K562 (cell line): ENCODE data around the gene EWSR1.

ENCODE experiments used
- ETV5 ChIP-seq: sonication (generic); formaldehyde crosslinking; IDR thresholded peaks from 2 replicates; pipeline ENCODE4 v1.4.0; 2020; ENCODE audit warnings: low read depth, mild to moderate bottlenecking, missing genetic modification reagents
- JUND ChIP-seq, 2 experiments: IDR thresholded peaks; 2 replicates in 1 of 2; 3 replicates in 1 of 2; pipeline ENCODE4 v1.6.1; 2011; ENCODE audit warnings: borderline replicate concordance in 2 of 2, low read depth in 2 of 2, low read length in 2 of 2, improper control_type of control experiment in 1 of 2, missing biosample characterization in 1 of 2, missing genetic modification characterization in 1 of 2, missing genetic modification reagents in 1 of 2
- SIX5 ChIP-seq, 2 experiments: IDR thresholded peaks; 2 replicates each; pipeline ENCODE4 v1.6.1; 2011; ENCODE audit warnings: low read length in 2 of 2, borderline replicate concordance in 1 of 2, low read depth in 1 of 2, mild to moderate bottlenecking in 1 of 2, moderate library complexity in 1 of 2; ENCODE audit not compliant: insufficient read depth in 1 of 2
- TAF1 ChIP-seq: IDR thresholded peaks from 2 replicates; pipeline ENCODE4 v1.6.1; 2011; ENCODE audit warnings: mild to moderate bottlenecking, low read length, moderate library complexity; ENCODE audit not compliant: insufficient read depth, control insufficient read depth, severe bottlenecking; ENCODE audit errors: extremely low read depth
- TAF15 ChIP-seq: fragments of 200-400 bp; formaldehyde crosslinking; IDR thresholded peaks from 2 replicates; pipeline ENCODE4 v1.6.1; 2017; ENCODE audit warnings: mild to moderate bottlenecking, low read depth, low read length, moderate library complexity
- ZNF274 ChIP-seq: IDR thresholded peaks from 2 replicates; pipeline ENCODE4 v1.6.1; 2011; ENCODE audit warnings: low read depth, mild to moderate bottlenecking, low read length, moderate library complexity, borderline replicate concordance
- TF ChIP-seq, protein P1 (sequence below): sonication (generic); formaldehyde crosslinking; IDR thresholded peaks from 2 replicates; pipeline ENCODE4 v1.4.0; 2020; ENCODE audit warnings: mild to moderate bottlenecking, missing genetic modification reagents
- TF ChIP-seq, protein P2 (sequence below): fragments of 250-450 bp; sonication (Bioruptor Pico); IDR thresholded peaks from 2 replicates; pipeline ENCODE4 v1.5.0; 2020; ENCODE audit warnings: mild to moderate bottlenecking, borderline replicate concordance

- TF ChIP-seq SIX5 (IDR thresholded peaks at IDR 0.05; ENCODE audit: borderline replicate concordance in 1 of 2, insufficient read depth in 1 of 2, low read depth in 1 of 2, low read length in 2 of 2) = no peak
- no peak for TF ChIP-seq TAF15
- no peak for TF ChIP-seq ETV5 (CRISPR knock-in tag)
- TF ChIP-seq, protein P1, sequence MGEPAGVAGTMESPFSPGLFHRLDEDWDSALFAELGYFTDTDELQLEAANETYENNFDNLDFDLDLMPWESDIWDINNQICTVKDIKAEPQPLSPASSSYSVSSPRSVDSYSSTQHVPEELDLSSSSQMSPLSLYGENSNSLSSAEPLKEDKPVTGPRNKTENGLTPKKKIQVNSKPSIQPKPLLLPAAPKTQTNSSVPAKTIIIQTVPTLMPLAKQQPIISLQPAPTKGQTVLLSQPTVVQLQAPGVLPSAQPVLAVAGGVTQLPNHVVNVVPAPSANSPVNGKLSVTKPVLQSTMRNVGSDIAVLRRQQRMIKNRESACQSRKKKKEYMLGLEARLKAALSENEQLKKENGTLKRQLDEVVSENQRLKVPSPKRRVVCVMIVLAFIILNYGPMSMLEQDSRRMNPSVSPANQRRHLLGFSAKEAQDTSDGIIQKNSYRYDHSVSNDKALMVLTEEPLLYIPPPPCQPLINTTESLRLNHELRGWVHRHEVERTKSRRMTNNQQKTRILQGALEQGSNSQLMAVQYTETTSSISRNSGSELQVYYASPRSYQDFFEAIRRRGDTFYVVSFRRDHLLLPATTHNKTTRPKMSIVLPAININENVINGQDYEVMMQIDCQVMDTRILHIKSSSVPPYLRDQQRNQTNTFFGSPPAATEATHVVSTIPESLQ = no peak
- TF ChIP-seq, protein P2, sequence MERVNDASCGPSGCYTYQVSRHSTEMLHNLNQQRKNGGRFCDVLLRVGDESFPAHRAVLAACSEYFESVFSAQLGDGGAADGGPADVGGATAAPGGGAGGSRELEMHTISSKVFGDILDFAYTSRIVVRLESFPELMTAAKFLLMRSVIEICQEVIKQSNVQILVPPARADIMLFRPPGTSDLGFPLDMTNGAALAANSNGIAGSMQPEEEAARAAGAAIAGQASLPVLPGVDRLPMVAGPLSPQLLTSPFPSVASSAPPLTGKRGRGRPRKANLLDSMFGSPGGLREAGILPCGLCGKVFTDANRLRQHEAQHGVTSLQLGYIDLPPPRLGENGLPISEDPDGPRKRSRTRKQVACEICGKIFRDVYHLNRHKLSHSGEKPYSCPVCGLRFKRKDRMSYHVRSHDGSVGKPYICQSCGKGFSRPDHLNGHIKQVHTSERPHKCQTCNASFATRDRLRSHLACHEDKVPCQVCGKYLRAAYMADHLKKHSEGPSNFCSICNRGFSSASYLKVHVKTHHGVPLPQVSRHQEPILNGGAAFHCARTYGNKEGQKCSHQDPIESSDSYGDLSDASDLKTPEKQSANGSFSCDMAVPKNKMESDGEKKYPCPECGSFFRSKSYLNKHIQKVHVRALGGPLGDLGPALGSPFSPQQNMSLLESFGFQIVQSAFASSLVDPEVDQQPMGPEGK (CRISPR knock-in tag) = no peak
- TF ChIP-seq TAF1 = no peak
- no peak for TF ChIP-seq JUND (IDR thresholded peaks at IDR 0.05; ENCODE audit: borderline replicate concordance, low read depth, low read length)
- no peak for TF ChIP-seq JUND (tag; IDR thresholded peaks at IDR 0.05; ENCODE audit: borderline replicate concordance, low read depth, low read length)
- TF ChIP-seq ZNF274 = no peak
These were observed 74.7 kb downstream of the EWSR1 start for GRCh38 chr22:29342577-29343312.
